HEK293 (cell line): Measurements from ENCODE around the gene PDCD1LG2.

Experiments
- FEZF1 ChIP-seq: fragments of 450-650 bp; formaldehyde crosslinking; IDR thresholded peaks from 2 replicates; pipeline ENCODE4 v1.5.1; 2016; ENCODE audit warnings: missing biosample characterization, missing genetic modification characterization
- ZBTB26 ChIP-seq: fragments of 450-650 bp; formaldehyde crosslinking; optimal IDR thresholded peaks from 2 replicates; pipeline ENCODE3; 2016; ENCODE audit warnings: missing biosample characterization, mild to moderate bottlenecking, missing genetic modification characterization
- ZNF324 ChIP-seq: fragments of 450-650 bp; formaldehyde crosslinking; IDR thresholded peaks from 2 replicates; pipeline ENCODE4 v1.5.1; 2016; ENCODE audit warnings: missing biosample characterization, missing genetic modification characterization
- TF ChIP-seq, protein P1 (sequence below): fragments of 450-650 bp; formaldehyde crosslinking; IDR thresholded peaks from 2 replicates; pipeline ENCODE4 v1.5.1; 2016; ENCODE audit warnings: missing biosample characterization, missing genetic modification characterization
- TF ChIP-seq, protein P2 (sequence below): fragments of 450-650 bp; formaldehyde crosslinking; IDR thresholded peaks from 2 replicates; pipeline ENCODE4 v1.5.1; 2016; ENCODE audit warnings: missing biosample characterization, missing genetic modification characterization

DNA sequence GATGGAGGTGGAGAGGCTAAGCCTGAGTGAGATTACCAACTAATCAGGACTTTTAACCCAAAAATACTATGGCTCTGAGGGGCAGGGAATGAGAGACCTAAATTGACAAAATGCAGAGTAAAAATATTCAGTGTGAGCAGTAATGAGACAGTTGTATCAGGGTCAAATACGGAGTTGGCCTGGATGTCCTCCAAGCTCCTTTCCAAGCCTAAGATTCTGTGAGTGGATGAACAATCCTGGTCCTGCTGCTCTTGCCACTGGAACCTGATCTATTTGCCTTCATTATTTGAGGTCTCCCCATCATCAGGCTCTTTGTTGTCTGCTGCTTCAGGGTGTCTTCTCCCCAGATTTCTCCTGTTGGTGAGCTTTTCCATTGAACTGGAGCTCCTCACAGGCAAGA, 1.1 kb downstream of the PDCD1LG2 start:
- no peak for TF ChIP-seq ZBTB26 (tag by site-specific recombination)
- TF ChIP-seq, protein P1, sequence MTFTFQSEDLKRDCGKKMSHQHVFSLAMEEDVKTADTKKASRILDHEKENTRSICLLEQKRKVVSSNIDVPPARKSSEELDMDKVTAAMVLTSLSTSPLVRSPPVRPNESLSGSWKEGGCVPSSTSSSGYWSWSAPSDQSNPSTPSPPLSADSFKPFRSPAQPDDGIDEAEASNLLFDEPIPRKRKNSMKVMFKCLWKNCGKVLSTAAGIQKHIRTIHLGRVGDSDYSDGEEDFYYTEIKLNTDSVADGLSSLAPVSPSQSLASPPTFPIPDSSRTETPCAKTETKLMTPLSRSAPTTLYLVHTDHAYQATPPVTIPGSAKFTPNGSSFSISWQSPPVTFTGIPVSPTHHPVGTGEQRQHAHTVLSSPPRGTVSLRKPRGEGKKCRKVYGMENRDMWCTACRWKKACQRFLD, result no peak
- no peak for TF ChIP-seq ZNF324 (tag by site-specific recombination)
- TF ChIP-seq, protein P2, sequence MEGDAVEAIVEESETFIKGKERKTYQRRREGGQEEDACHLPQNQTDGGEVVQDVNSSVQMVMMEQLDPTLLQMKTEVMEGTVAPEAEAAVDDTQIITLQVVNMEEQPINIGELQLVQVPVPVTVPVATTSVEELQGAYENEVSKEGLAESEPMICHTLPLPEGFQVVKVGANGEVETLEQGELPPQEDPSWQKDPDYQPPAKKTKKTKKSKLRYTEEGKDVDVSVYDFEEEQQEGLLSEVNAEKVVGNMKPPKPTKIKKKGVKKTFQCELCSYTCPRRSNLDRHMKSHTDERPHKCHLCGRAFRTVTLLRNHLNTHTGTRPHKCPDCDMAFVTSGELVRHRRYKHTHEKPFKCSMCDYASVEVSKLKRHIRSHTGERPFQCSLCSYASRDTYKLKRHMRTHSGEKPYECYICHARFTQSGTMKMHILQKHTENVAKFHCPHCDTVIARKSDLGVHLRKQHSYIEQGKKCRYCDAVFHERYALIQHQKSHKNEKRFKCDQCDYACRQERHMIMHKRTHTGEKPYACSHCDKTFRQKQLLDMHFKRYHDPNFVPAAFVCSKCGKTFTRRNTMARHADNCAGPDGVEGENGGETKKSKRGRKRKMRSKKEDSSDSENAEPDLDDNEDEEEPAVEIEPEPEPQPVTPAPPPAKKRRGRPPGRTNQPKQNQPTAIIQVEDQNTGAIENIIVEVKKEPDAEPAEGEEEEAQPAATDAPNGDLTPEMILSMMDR (tag by site-specific recombination), result no peak
- TF ChIP-seq FEZF1 (tag by site-specific recombination), result no peak
